GM21360 (cell line): ENCODE data around the gene CXorf51A.
"Not testable (repeated sequence)": the region's sequence is repeated elsewhere in the genome, so short reads cannot be mapped to it uniquely, and the experiment has no call there.

Source experiments
- ATAC-seq: cut with Tn5 transposase; IDR thresholded peaks from one replicate; pipeline ENCODE4 v1.9.1; 2021; ENCODE audit warnings: mild to moderate bottlenecking, moderate library complexity; ENCODE audit not compliant: unreplicated experiment

The CXorf51A gene

DNA sequence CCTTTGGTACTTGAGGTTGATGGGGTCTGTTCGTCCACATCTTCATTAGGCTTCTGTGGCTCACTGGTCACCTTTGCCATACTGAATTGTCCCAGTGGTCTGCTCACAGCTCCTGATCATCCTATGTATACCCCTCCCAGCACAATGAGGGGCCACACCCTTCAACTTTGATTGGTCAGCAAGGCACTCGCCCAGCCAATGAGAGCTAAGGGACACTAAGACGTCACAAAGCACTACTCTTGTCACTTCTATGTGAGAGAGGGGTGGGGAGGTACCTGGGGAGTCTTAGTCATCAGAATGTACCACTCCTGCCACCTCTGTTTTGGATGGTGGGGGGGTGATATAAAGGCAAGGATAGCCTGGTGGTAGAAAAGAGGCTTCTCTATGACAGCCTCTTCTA, at the start of gene CXorf51A:
Gene CXorf51A, minus strand, starts transcription at position 101 of the 400 bp plus-strand sequence. Its CDS starts 21 bp downstream, at position 80.
- not testable (repeated sequence) for ATAC-seq

DNA sequence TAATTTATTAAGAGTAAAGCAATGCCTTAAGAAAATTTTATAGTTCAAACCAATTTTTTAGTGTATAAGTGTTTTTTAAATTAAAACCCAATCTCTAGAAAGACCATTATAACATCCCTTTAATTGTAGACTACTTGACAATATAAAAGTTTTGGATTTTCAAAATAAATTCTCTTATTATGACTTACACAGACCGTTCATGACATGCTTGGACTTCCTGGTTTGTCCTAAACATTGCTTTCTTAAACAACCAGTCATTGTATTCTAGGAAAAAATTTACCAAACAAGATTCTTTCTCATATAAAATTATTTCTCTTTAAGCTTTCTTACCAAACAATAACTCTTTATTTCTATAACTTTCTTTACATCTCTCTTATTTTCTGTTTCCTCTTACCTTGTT, 49.0 kb upstream of the CXorf51A start:
- ATAC-seq, result no peak

GRCh38 chrX:146854281-146854680, 39.7 kb upstream of the CXorf51A start:
- no peak for ATAC-seq

DNA sequence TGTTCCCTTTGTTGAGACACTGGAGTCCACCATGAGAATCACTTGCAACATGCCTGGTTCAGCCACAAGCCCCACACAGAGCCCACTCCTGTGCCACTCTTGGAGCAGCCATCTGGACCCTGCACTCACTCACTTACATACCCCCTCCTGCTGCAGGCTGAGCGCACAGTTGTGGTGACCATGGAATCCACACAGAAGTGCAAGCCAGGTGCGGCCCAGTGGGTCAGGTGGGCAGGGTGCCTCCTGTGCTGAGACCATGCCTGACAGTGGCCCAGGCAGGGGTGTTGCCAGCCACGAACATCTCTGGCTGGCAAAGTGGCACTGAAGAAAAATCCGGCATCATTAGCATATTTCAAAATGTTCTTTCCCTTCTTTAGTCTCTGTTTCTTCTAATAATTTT, 17.4 kb upstream of the CXorf51A start:
- ATAC-seq, result no peak

DNA sequence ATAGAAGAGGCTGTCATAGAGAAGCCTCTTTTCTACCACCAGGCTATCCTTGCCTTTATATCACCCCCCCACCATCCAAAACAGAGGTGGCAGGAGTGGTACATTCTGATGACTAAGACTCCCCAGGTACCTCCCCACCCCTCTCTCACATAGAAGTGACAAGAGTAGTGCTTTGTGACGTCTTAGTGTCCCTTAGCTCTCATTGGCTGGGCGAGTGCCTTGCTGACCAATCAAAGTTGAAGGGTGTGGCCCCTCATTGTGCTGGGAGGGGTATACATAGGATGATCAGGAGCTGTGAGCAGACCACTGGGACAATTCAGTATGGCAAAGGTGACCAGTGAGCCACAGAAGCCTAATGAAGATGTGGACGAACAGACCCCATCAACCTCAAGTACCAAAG, 5.1 kb downstream of the CXorf51A start, which contains the start of gene CXorf51B:
Gene CXorf51B, plus strand, starts transcription at position 301 of the 400 bp plus-strand sequence. Its CDS starts 21 bp downstream, at position 322.
- ATAC-seq, result not testable (repeated sequence)
